Cortex of kidney (tissue), 1 donor: ENCODE measurements around the gene APOL6.

Source experiments
- DNase-seq: peaks from one replicate; lab custom pipeline; 2025; lab: John Stamatoyannopoulos, UW

APOL6 gene

GRCh38 chr22:35648066-35649025 is at the start of gene APOL6:
TSS of gene APOL6 (plus strand) at chr22:35648446. CDS start at chr22:35656426, 7,980 bp downstream.
- no peak for DNase-seq

GRCh38 chr22:35599364-35599763 is 48.9 kb upstream of the APOL6 start:
- DNase-seq = no peak

- no peak for DNase-seq
Measured at GRCh38 chr22:35600476-35600875, 47.8 kb upstream of the APOL6 start.

- no peak for DNase-seq
Measured at GRCh38 chr22:35601013-35601580, 47.1 kb upstream of the APOL6 start.

GRCh38 chr22:35601743-35602615 is 46.3 kb upstream of the APOL6 start:
- DNase-seq = no peak

GRCh38 chr22:35604621-35605368 is 43.5 kb upstream of the APOL6 start:
- no peak for DNase-seq

- DNase-seq = no peak
Measured at GRCh38 chr22:35605369-35605680, 42.9 kb upstream of the APOL6 start.

GRCh38 chr22:35605851-35606481 is 42.3 kb upstream of the APOL6 start:
- DNase-seq = no peak

- DNase-seq = no peak
Measured at GRCh38 chr22:35606916-35607315, 41.3 kb upstream of the APOL6 start.

- DNase-seq = no peak
Measured at GRCh38 chr22:35608088-35608487, 40.2 kb upstream of the APOL6 start.

GRCh38 chr22:35609261-35609660 is 39.0 kb upstream of the APOL6 start:
- no peak for DNase-seq

- no peak for DNase-seq
Measured at GRCh38 chr22:35609761-35610160, 38.5 kb upstream of the APOL6 start.

GRCh38 chr22:35610741-35611140 is 37.5 kb upstream of the APOL6 start:
- DNase-seq = no peak

- DNase-seq = no peak
Measured at GRCh38 chr22:35611200-35611890, 36.9 kb upstream of the APOL6 start.

GRCh38 chr22:35611891-35612576 is 36.2 kb upstream of the APOL6 start:
- no peak for DNase-seq

GRCh38 chr22:35612903-35613302 is 35.3 kb upstream of the APOL6 start:
- DNase-seq = no peak

- no peak for DNase-seq
Measured at GRCh38 chr22:35614404-35614803, 33.8 kb upstream of the APOL6 start.

- DNase-seq = no peak
Measured at GRCh38 chr22:35615156-35615555, 33.1 kb upstream of the APOL6 start.

- DNase-seq = no peak
Measured at GRCh38 chr22:35616043-35616442, 32.2 kb upstream of the APOL6 start.

GRCh38 chr22:35617137-35617755 is 31.0 kb upstream of the APOL6 start, which contains the start of gene MB:
TSS of gene MB (minus strand) at chr22:35617329. CDS start at chr22:35617257, 72 bp downstream.
- DNase-seq = no peak
